Frontal cortex (tissue), 4 donors: ENCODE measurements around the gene GPR17. TPM values are rescaled to one million over a fixed set of nuclear protein-coding genes. Genes with fewer than 3 reads are reported as not detected.

Experiments
- DNase-seq, 2 donors: peaks; one replicate each; pipeline ENCODE4 v3.0.0; 2012; ENCODE audit warnings: low spot score in 2 of 2
- FAIRE-seq: peaks from 2 replicates; lab custom pipeline; 2012; peaks lifted over from hg19 to GRCh38; lab: Jason Lieb, UNC
- total RNA-seq: library from RNA; depleted of rRNA; stranded (reverse); fragments of >200 nt; gene quantifications from one replicate; pipeline ENCODE4 v1.2.3, GENCODE V29; 2014
- donor health status: control.
- donor health status: control.
- donor health status: control.

Gene GPR17
- 4.1 TPM for total RNA-seq

GRCh38 chr2:127645395-127646291 lies at the start of gene GPR17:
GPR17 (plus strand) TSS chr2:127646153; CDS start chr2:127650736, 4,583 bp downstream.
- FAIRE-seq (no peak), DNase-seq (no peak)

GRCh38 chr2:127596311-127597045 lies 49.5 kb upstream of the GPR17 start:
- FAIRE-seq, result no peak
- no peak for DNase-seq

GRCh38 chr2:127597046-127597983 lies 48.6 kb upstream of the GPR17 start:
- no peak for FAIRE-seq
- DNase-seq, result no peak

GRCh38 chr2:127597984-127598380 lies 48.0 kb upstream of the GPR17 start:
- DNase-seq, result no peak

GRCh38 chr2:127598711-127599110 lies 47.2 kb upstream of the GPR17 start:
- FAIRE-seq (no peak), DNase-seq (no peak)

More at GRCh38 chr2:127597984-127598380, 48.0 kb upstream of the GPR17 start:
- no peak for FAIRE-seq

- FAIRE-seq (no peak), DNase-seq (no peak)
Observed at GRCh38 chr2:127599211-127599610, 46.7 kb upstream of the GPR17 start.

- DNase-seq, result no peak
- FAIRE-seq, result no peak
Observed at GRCh38 chr2:127604986-127605385, 41.0 kb upstream of the GPR17 start.

GRCh38 chr2:127605691-127606263 lies 40.2 kb upstream of the GPR17 start:
- FAIRE-seq (no peak), DNase-seq (no peak)

- FAIRE-seq, result no peak
- DNase-seq, result no peak
Observed at GRCh38 chr2:127606625-127607398, 39.1 kb upstream of the GPR17 start.

- FAIRE-seq, result no peak
- no peak for DNase-seq
Observed at GRCh38 chr2:127607399-127607908, 38.5 kb upstream of the GPR17 start.

- DNase-seq (no peak), FAIRE-seq (no peak)
Observed at GRCh38 chr2:127608061-127609030, 37.6 kb upstream of the GPR17 start.

GRCh38 chr2:127609031-127609751 lies 36.8 kb upstream of the GPR17 start:
- no peak for FAIRE-seq
- no peak for DNase-seq

- FAIRE-seq (no peak), DNase-seq (no peak)
Observed at GRCh38 chr2:127609818-127610217, 36.1 kb upstream of the GPR17 start.

GRCh38 chr2:127610561-127610960 lies 35.4 kb upstream of the GPR17 start:
- DNase-seq, result no peak
- FAIRE-seq, result no peak

GRCh38 chr2:127611076-127611925 lies 34.7 kb upstream of the GPR17 start:
- DNase-seq, result no peak
- no peak for FAIRE-seq
